Caco-2 (cell line): ENCODE measurements around the gene UMAD1. TPM values are rescaled to one million over a fixed set of nuclear protein-coding genes. Genes with fewer than 3 reads are reported as not detected.

Experiments used
- BruUV-seq: library from RNA; stranded (reverse); fragments of 400-500 nt; replicated peaks from 2 replicates; lab custom pipeline; 2021; lab: Mats Ljungman, UMichigan
- CTCF ChIA-PET: fragments of 300-600 bp; sonication (Branson Sonifier 250); formaldehyde crosslinking; loops from one replicate; lab custom pipeline; 2022; ENCODE audit warnings: antibody characterized with exemption; lab: Charles Lee
- POLR2A ChIA-PET: fragments of 300-600 bp; sonication (Branson Sonifier 250); formaldehyde crosslinking; loops from one replicate; lab custom pipeline; 2022; ENCODE audit warnings: antibody characterized with exemption; lab: Charles Lee
- DNase-seq, 2 experiments: peaks; one replicate each; pipeline versions ENCODE4 v3.0.0 to v3.0.0-alpha.2; 2020 to 2022
- H3K27me3 ChIP-seq: replicated peaks from 2 replicates; pipeline ENCODE4 v1.6.0; 2011; ENCODE audit warnings: low read length; ENCODE audit not compliant: control insufficient read depth, insufficient read depth
- H3K36me3 ChIP-seq: 2 replicates; pipeline ENCODE4 v1.5.1; 2011; ENCODE audit warnings: low read length; ENCODE audit not compliant: control insufficient read depth, insufficient read depth
- H3K4me1 ChIP-seq: fragments of 250-450 bp; sonication (Bioruptor Pico); 2 replicates; pipeline ENCODE4 v1.5.1; 2020; ENCODE audit warnings: mild to moderate bottlenecking
- H3K4me3 ChIP-seq: 2 replicates; pipeline ENCODE4 v1.5.1; 2011; ENCODE audit warnings: low read depth, mild to moderate bottlenecking, control low read depth, low read length
- H3K9me3 ChIP-seq: fragments of 250-450 bp; sonication (Bioruptor Pico); 2 replicates; pipeline ENCODE4 v1.5.1; 2020; ENCODE audit warnings: mild to moderate bottlenecking, moderate library complexity
- H3K27ac Mint-ChIP-seq: one replicate; pipeline ENCODE4 v1.8.0; 2022; ENCODE audit warnings: mixed read lengths; ENCODE audit not compliant: unreplicated experiment
- H3K27me3 Mint-ChIP-seq: one replicate; pipeline ENCODE4 v1.8.0; 2022; ENCODE audit warnings: mixed read lengths; ENCODE audit not compliant: insufficient read depth, unreplicated experiment
- H3K36me3 Mint-ChIP-seq: one replicate; pipeline ENCODE4 v1.8.0; 2022; ENCODE audit warnings: mild to moderate bottlenecking, mixed read lengths; ENCODE audit not compliant: insufficient read depth, unreplicated experiment
- H3K4me1 Mint-ChIP-seq: one replicate; pipeline ENCODE4 v1.8.0; 2022; ENCODE audit warnings: low read depth, mixed read lengths; ENCODE audit not compliant: unreplicated experiment
- H3K4me3 Mint-ChIP-seq: one replicate; pipeline ENCODE4 v1.8.0; 2022; ENCODE audit warnings: mild to moderate bottlenecking, moderate library complexity, mixed read lengths; ENCODE audit not compliant: unreplicated experiment
- H3K9me3 Mint-ChIP-seq: one replicate; pipeline ENCODE4 v1.8.0; 2022; ENCODE audit warnings: mixed read lengths; ENCODE audit not compliant: unreplicated experiment
- CTCF ChIP-seq, 2 experiments: fragments of 200-600 bp in 1 of 2; IDR thresholded peaks; 1 replicate in 1 of 2; 2 replicates in 1 of 2; pipeline versions ENCODE4 v1.5.1 to v1.8.0; 2011 to 2022; ENCODE audit warnings: antibody characterized with exemption in 1 of 2, control low read depth in 1 of 2, inconsistent platforms in 1 of 2, low read depth in 1 of 2, low read length in 1 of 2, mild to moderate bottlenecking in 1 of 2, moderate library complexity in 1 of 2; ENCODE audit not compliant: insufficient read depth in 1 of 2, severe bottlenecking in 1 of 2, unreplicated experiment in 1 of 2
- intact Hi-C: fragments of 100-400 bp; cut with micrococcal nuclease; formaldehyde crosslinking; loops from one replicate; pipeline ENCODE4 v1.10.0; 2022; ENCODE audit not compliant: unreplicated experiment
- total RNA-seq: library from RNA; stranded (reverse); gene quantifications from 2 replicates; pipeline ENCODE4 v1.2.3, GENCODE V29; 2022

UMAD1 gene
- total RNA-seq, 1 experiment from 2014 or later, result 20.0 TPM

GRCh38 chr7:7618410-7618809, 22.1 kb upstream of the UMAD1 start:
- Mint-ChIP-seq H3K4me3 (no peak overlapping the region), H3K9me3 (no peaks in the 10 kb centered on the region), H3K27me3 (no peaks in the 10 kb centered on the region), H3K27ac (no peak overlapping the region), H3K36me3 (no peaks in the 10 kb centered on the region), H3K4me1 (no peaks in the 10 kb centered on the region)
- TF ChIP-seq CTCF (IDR thresholded peaks at IDR 0.05; ENCODE audit: insufficient read depth in 1 of 2, low read depth in 1 of 2, low read length in 1 of 2, severe bottlenecking in 1 of 2, unreplicated experiment in 1 of 2), result no peak
- ChIA-PET POLR2A (no interaction called here), CTCF (no interaction called here)
- Histone ChIP-seq H3K27me3 (no peaks in the 10 kb centered on the region), H3K4me1 (no peaks in the 10 kb centered on the region), H3K36me3 (no peaks in the 10 kb centered on the region), H3K4me3 (no peak overlapping the region), H3K9me3 (no peaks in the 10 kb centered on the region)
- intact Hi-C loops, result no loop called here
- no TSS peak for BruUV-seq
- DNase-seq, result no peak

GRCh38 chr7:7620236-7620635, 20.3 kb upstream of the UMAD1 start:
- no peaks in the 10 kb centered on the region for H3K36me3 Mint-ChIP-seq
- DNase-seq, result no peak
- no TSS peak for BruUV-seq
- no peak overlapping the region for H3K27ac Mint-ChIP-seq
- no peaks in the 10 kb centered on the region for H3K27me3 Mint-ChIP-seq
- POLR2A ChIA-PET, result no interaction called here
- Histone ChIP-seq H3K27me3 (no peaks in the 10 kb centered on the region), H3K4me3 (no peak overlapping the region), H3K9me3 (no peaks in the 10 kb centered on the region), H3K36me3 (no peaks in the 10 kb centered on the region), H3K4me1 (no peaks in the 10 kb centered on the region)
- CTCF ChIA-PET, result no interaction called here
- no peak for TF ChIP-seq CTCF (IDR thresholded peaks at IDR 0.05; ENCODE audit: insufficient read depth in 1 of 2, low read depth in 1 of 2, low read length in 1 of 2, severe bottlenecking in 1 of 2, unreplicated experiment in 1 of 2)
- peaks cover 8% of the 10 kb centered on the region for H3K9me3 Mint-ChIP-seq
- no peak overlapping the region for H3K4me3 Mint-ChIP-seq
- intact Hi-C loops, result no loop called here
- no peaks in the 10 kb centered on the region for H3K4me1 Mint-ChIP-seq

- ChIA-PET CTCF (no interaction called here), POLR2A (no interaction called here)
- TF ChIP-seq CTCF (IDR thresholded peaks at IDR 0.05; ENCODE audit: insufficient read depth in 1 of 2, low read depth in 1 of 2, low read length in 1 of 2, severe bottlenecking in 1 of 2, unreplicated experiment in 1 of 2), result no peak
- Mint-ChIP-seq H3K4me1 (no peaks in the 10 kb centered on the region), H3K27me3 (no peaks in the 10 kb centered on the region), H3K9me3 (peaks cover 13% of the 10 kb centered on the region), H3K36me3 (no peaks in the 10 kb centered on the region), H3K27ac (no peak overlapping the region), H3K4me3 (no peak overlapping the region)
- Histone ChIP-seq H3K36me3 (no peaks in the 10 kb centered on the region), H3K4me3 (no peak overlapping the region), H3K27me3 (no peaks in the 10 kb centered on the region), H3K9me3 (peaks cover 3% of the 10 kb centered on the region; the same call in 1 of the 2 replicates), H3K4me1 (no peaks in the 10 kb centered on the region)
- intact Hi-C loops, result no loop called here
- BruUV-seq, result no TSS peak
- DNase-seq, result no peak
Observed at GRCh38 chr7:7620644-7621210, 19.8 kb upstream of the UMAD1 start.
